ENCODE results near the gene PTPRM. TPM values are rescaled to one million over a fixed set of nuclear protein-coding genes. Genes with fewer than 3 reads are reported as not detected.

PTPRM gene
- polyA plus RNA-seq, 3 donors: 0.04 to 2.1 (median 0.66) TPM

DNA sequence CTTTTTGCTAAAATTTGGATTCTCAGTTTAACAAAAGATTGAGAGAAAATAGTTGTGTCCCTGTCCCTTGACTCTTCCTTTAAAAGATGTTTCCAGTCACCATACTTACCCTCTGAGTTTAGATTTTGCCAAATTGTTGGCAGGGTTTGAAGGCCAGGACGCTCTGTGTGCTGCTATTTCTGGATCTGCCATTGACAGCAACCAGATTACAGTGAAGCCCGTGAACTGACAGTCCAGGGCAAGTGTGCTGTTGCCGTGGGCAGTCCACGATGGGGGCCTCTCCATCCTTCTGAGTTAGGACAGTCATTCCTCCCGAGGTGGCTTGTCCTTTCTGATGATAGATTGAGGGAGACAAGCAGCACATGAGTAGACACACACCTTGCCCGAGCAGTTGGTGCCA lies 89.9 kb downstream of the PTPRM start:
- H3K4me3 Mint-ChIP-seq: no peak overlapping the region
- peaks cover 0 to 4% (median 2%) of the 10 kb centered on the region in 3 donors for H3K27me3 Mint-ChIP-seq (ENCODE audit: low read depth in 3 of 3)
- no peak overlapping the region for H3K4me2 ChIP-seq (replicated peaks; ENCODE audit: extremely low read depth, low read length, poor library complexity, severe bottlenecking)
- no peaks in the 10 kb centered on the region for H3K36me3 Mint-ChIP-seq
- H2AFZ ChIP-seq (ENCODE audit: insufficient read depth, low read depth, low read length, poor library complexity, severe bottlenecking): no peak overlapping the region
- no peak overlapping the region for H3K9ac ChIP-seq (ENCODE audit: insufficient read depth, low read length, poor library complexity, severe bottlenecking)
- H3K27ac ChIP-seq (ENCODE audit: low read depth in 1 of 2, low read length in 2 of 2): no peak overlapping the region
- no peaks in the 10 kb centered on the region for H3K27me3 ChIP-seq (ENCODE audit: control insufficient read depth in 2 of 2, insufficient read depth in 2 of 2, low read length in 2 of 2)
- H3K9me3 Mint-ChIP-seq: peaks cover 2 to 9% (median 5%) of the 10 kb centered on the region in 7 donors
- intact Hi-C loops (cut with micrococcal nuclease): no loop called here
- H4K20me1 ChIP-seq (ENCODE audit: insufficient read depth, low read length): no peaks in the 10 kb centered on the region
- no peaks in the 10 kb centered on the region for H3K9me3 ChIP-seq (replicated peaks in 1 of 2; ENCODE audit: control insufficient read depth in 1 of 2, insufficient read depth in 1 of 2, low read length in 2 of 2)
- H3K4me1 ChIP-seq (ENCODE audit: control insufficient read depth in 1 of 2, insufficient read depth in 2 of 2, low read length in 2 of 2): no peaks in the 10 kb centered on the region
- TF ChIP-seq, protein P1, sequence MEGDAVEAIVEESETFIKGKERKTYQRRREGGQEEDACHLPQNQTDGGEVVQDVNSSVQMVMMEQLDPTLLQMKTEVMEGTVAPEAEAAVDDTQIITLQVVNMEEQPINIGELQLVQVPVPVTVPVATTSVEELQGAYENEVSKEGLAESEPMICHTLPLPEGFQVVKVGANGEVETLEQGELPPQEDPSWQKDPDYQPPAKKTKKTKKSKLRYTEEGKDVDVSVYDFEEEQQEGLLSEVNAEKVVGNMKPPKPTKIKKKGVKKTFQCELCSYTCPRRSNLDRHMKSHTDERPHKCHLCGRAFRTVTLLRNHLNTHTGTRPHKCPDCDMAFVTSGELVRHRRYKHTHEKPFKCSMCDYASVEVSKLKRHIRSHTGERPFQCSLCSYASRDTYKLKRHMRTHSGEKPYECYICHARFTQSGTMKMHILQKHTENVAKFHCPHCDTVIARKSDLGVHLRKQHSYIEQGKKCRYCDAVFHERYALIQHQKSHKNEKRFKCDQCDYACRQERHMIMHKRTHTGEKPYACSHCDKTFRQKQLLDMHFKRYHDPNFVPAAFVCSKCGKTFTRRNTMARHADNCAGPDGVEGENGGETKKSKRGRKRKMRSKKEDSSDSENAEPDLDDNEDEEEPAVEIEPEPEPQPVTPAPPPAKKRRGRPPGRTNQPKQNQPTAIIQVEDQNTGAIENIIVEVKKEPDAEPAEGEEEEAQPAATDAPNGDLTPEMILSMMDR (IDR thresholded peaks at IDR 0.05): no peak
- peaks cover 5% of the 10 kb centered on the region for H3K4me1 Mint-ChIP-seq
- H3K27ac Mint-ChIP-seq: no peak overlapping the region
- H3K79me2 ChIP-seq (ENCODE audit: insufficient read depth, low read length): no peaks in the 10 kb centered on the region
- no peak for DNase-seq
- 100% methylated on average over 5 of the region's 6 CpGs for WGBS (ENCODE audit: insufficient coverage)
- H3K4me3 ChIP-seq (replicated peaks in 1 of 3; ENCODE audit: low read depth in 2 of 3, low read length in 3 of 3): no peak overlapping the region
- H3K36me3 ChIP-seq (replicated peaks in 1 of 2; ENCODE audit: control insufficient read depth in 1 of 2, insufficient read depth in 2 of 2, low read length in 2 of 2): no peaks in the 10 kb centered on the region

DNA sequence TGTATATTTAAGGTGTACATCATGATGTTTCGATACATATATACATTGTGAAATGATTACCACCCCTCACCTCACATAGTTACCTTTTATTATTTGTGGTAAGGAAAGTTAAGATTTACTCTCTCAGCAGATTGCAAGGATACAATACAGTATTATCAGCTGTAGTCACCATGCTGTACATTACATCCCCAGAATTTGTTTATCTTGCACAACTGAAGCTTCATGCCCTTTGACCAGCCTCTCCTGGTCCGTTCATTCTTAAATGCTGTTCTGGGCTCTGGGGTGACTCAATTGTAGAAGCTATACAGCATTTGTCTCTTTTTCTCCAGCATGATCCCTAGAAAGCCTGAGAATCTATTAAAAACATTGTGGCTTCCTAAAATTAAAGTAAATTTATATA lies 90.8 kb downstream of the PTPRM start:
- TF ChIP-seq, protein P1 (IDR thresholded peaks at IDR 0.05): no peak
- H3K27ac ChIP-seq (ENCODE audit: low read depth in 1 of 2, low read length in 2 of 2): no peak overlapping the region
- no peak overlapping the region for H2AFZ ChIP-seq (ENCODE audit: insufficient read depth, low read depth, low read length, poor library complexity, severe bottlenecking)
- no peak overlapping the region for H3K4me3 ChIP-seq (replicated peaks in 1 of 3; ENCODE audit: low read depth in 2 of 3, low read length in 3 of 3)
- H3K9ac ChIP-seq (ENCODE audit: insufficient read depth, low read length, poor library complexity, severe bottlenecking): no peak overlapping the region
- H3K9me3 ChIP-seq (replicated peaks in 1 of 2; ENCODE audit: control insufficient read depth in 1 of 2, insufficient read depth in 1 of 2, low read length in 2 of 2): no peaks in the 10 kb centered on the region
- no peaks in the 10 kb centered on the region for H4K20me1 ChIP-seq (ENCODE audit: insufficient read depth, low read length)
- no peaks in the 10 kb centered on the region for H3K27me3 ChIP-seq (ENCODE audit: control insufficient read depth in 2 of 2, insufficient read depth in 2 of 2, low read length in 2 of 2)
- Mint-ChIP-seq H3K27me3 (ENCODE audit: low read depth in 3 of 3) (peaks cover 0 to 4% (median 2%) of the 10 kb centered on the region in 3 donors), H3K4me1 (peaks cover 5% of the 10 kb centered on the region), H3K27ac (no peak overlapping the region), H3K4me3 (no peak overlapping the region), H3K36me3 (no peaks in the 10 kb centered on the region), H3K9me3 (peaks cover 2 to 9% (median 4%) of the 10 kb centered on the region in 7 donors)
- H3K4me1 ChIP-seq (ENCODE audit: control insufficient read depth in 1 of 2, insufficient read depth in 2 of 2, low read length in 2 of 2): no peaks in the 10 kb centered on the region
- intact Hi-C loops (cut with micrococcal nuclease): no loop called here
- no peak overlapping the region for H3K4me2 ChIP-seq (replicated peaks; ENCODE audit: extremely low read depth, low read length, poor library complexity, severe bottlenecking)
- no peaks in the 10 kb centered on the region for H3K79me2 ChIP-seq (ENCODE audit: insufficient read depth, low read length)
- DNase-seq: no peak
- WGBS (ENCODE audit: insufficient coverage): no CpG with 5 or more reads among the region's 2 CpGs
- no peaks in the 10 kb centered on the region for H3K36me3 ChIP-seq (replicated peaks in 1 of 2; ENCODE audit: control insufficient read depth in 1 of 2, insufficient read depth in 2 of 2, low read length in 2 of 2)
